Adrenal gland (tissue), 12 donors: ENCODE results near the gene IL13RA1. TPM values are rescaled to one million over a fixed set of nuclear protein-coding genes. Genes with fewer than 3 reads are reported as not detected.

Experiments
- DNase-seq, 7 donors: peaks; one replicate each; pipeline ENCODE4 v3.0.0-alpha.2; 2019 to 2020
- H3K27ac ChIP-seq, 5 donors: fragments of 200-600 bp; sonication (generic) in 4 of 5; 1 replicate in 3 of 5; 2 replicates in 2 of 5; pipeline versions ENCODE4 v1.5.1 to v1.8.0; 2016 to 2020; ENCODE audit warnings: mild to moderate bottlenecking in 1 of 5
- H3K27me3 ChIP-seq: fragments of 200-600 bp; 2 replicates; pipeline ENCODE4 v1.8.0; 2021
- H3K36me3 ChIP-seq, 2 donors: fragments of 200-600 bp; replicated peaks in 1 of 2; 1 replicate in 1 of 2; 2 replicates in 1 of 2; pipeline versions ENCODE4 v1.5.1 to v1.8.0; 2018 to 2022
- H3K4me1 ChIP-seq, 2 donors: fragments of 200-600 bp; replicated peaks in 1 of 2; 1 replicate in 1 of 2; 2 replicates in 1 of 2; pipeline versions ENCODE4 v1.5.1 to v1.8.0; 2018 to 2021
- H3K4me3 ChIP-seq, 4 donors: fragments of 200-600 bp; sonication (generic) in 3 of 4; one replicate each; pipeline ENCODE4 v1.5.1; 2016 to 2018
- H3K9me3 ChIP-seq, 3 donors: fragments of 200-600 bp; sonication (generic) in 1 of 3; replicated peaks in 1 of 3; 1 replicate in 2 of 3; 2 replicates in 1 of 3; pipeline versions ENCODE4 v1.5.1 to v1.8.0; 2016 to 2021
- POLR2A ChIP-seq, 2 donors: fragments of 450-650 bp; IDR thresholded peaks; one replicate each; pipeline ENCODE4 v1.6.1; 2017; ENCODE audit warnings: antibody characterized with exemption in 2 of 2, mild to moderate bottlenecking in 2 of 2, moderate library complexity in 1 of 2
- WGBS, 4 donors: extraction: QIAGEN DNeasy Blood & Tissue Kit in 2 of 4; methylation state at CpG; one replicate each; pipeline versions ENCODE4 v1.1.5 to v1.1.7; 2013 to 2017; 5-methylcytosine and 5-hydroxymethylcytosine counted together
- intact Hi-C, 2 donors: fragments of 100-400 bp; cut with DNase I; formaldehyde crosslinking; loops; one replicate each; pipeline versions ENCODE4 v1.14.1 to v1.15.0; 2022 to 2023
- polyA plus RNA-seq, 3 donors: library from polyadenylated mRNA; stranded (reverse); fragments of 200-250 nt in 2 of 3; fragments of 350-450 nt in 1 of 3; fragmentation: Illumina TruSeq in 1 of 3; extraction: RNeasy Lipid Tissue Mini Kit (QIAGEN cat#74804) in 1 of 3; gene quantifications; one replicate each; pipeline ENCODE4 v1.2.3, GENCODE V29; 2013 to 2014
- total RNA-seq, 9 donors: library from RNA; depleted of rRNA in 4 of 9; stranded (reverse); fragments of >200 nt in 4 of 9; fragments of 120-200 nt in 1 of 9; fragmentation: NEBNext Ultra II Directional in 1 of 9; extraction: Animal tissue kit (Norgen Biotek cat#: 25700) in 1 of 9; gene quantifications; one replicate each; pipeline versions ENCODE4 v1.1.0 to v1.2.4, GENCODE V29; 2013 to 2023
- TF ChIP-seq, protein P1 (sequence below), 6 experiments: fragments of 450-650 bp in 4 of 6; fragments of 200-600 bp in 2 of 6; sonication (generic) in 1 of 6; IDR thresholded peaks; 1 replicate in 5 of 6; 2 replicates in 1 of 6; pipeline versions ENCODE4 v1.5.1 to v1.8.0; 2016 to 2021; ENCODE audit warnings: antibody characterized with exemption in 6 of 6, mild to moderate bottlenecking in 2 of 6, moderate library complexity in 1 of 6
- donor health status: healthy with polysubstance abuse.
- donor health status: Bipolar disorder and iron deficiency.
- donor health status: DM: yes; HTN: yes; CAD: no.
- donor health status: DM: no; HTN: no; CAD: no.
- donor health status: DM: no; HTN: no; CAD: no.
- donor health status: DM: yes; HTN: yes; CAD: no.

IL13RA1 gene
- total and polyA plus RNA-seq, 12 donors, result 19.0 to 93.6 (median 51.0) TPM

DNA sequence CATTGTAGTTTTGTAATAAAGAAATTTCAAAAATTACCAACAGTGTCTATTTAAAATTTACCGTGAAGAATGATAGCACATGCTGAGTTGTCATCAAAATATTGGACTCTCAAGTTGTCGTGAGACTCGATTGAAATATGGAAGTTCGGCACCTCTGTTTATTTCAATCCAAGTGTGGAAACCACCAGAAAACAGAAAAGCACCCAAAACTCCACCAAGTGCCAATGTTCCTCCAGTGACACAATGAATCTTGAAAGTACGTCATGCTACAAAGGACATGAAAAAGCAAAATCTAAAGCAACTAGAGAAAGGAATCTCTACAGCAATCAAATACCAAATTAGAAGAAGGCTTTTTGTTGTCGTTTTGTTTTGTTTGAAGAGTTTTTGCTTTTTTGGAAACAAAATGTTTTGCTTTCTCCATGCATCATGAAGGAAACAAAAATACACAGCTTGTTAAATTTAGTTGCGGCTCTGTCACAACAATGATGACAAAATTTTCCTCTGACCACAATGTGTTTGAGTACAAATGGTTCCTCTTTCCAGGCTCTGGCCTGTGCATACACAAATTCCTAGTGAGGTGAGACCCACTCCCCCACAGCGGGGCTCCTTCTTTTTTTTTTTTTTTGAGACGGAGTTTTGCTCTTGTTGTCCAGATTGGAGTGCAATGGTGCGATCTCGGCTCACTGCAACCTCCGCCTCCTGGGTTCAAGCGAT, 9.6 kb upstream of the IL13RA1 start:
- H3K27ac ChIP-seq, result peak overlapping the region in 1 of 5 donors; percentile 80
- TF ChIP-seq, protein P1, sequence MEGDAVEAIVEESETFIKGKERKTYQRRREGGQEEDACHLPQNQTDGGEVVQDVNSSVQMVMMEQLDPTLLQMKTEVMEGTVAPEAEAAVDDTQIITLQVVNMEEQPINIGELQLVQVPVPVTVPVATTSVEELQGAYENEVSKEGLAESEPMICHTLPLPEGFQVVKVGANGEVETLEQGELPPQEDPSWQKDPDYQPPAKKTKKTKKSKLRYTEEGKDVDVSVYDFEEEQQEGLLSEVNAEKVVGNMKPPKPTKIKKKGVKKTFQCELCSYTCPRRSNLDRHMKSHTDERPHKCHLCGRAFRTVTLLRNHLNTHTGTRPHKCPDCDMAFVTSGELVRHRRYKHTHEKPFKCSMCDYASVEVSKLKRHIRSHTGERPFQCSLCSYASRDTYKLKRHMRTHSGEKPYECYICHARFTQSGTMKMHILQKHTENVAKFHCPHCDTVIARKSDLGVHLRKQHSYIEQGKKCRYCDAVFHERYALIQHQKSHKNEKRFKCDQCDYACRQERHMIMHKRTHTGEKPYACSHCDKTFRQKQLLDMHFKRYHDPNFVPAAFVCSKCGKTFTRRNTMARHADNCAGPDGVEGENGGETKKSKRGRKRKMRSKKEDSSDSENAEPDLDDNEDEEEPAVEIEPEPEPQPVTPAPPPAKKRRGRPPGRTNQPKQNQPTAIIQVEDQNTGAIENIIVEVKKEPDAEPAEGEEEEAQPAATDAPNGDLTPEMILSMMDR (IDR thresholded peaks at IDR 0.05), result no peak
- TF ChIP-seq POLR2A (IDR thresholded peaks at IDR 0.05), result no peak
- peak in 1 of 7 donors; percentile 7 for DNase-seq

GRCh38 chrX:118718737-118719136, 8.7 kb upstream of the IL13RA1 start:
- peak in 1 of 7 donors; percentile 3 for DNase-seq
- peak overlapping the region in 2 of 5 donors; percentile 44 to 80 for H3K27ac ChIP-seq
- no peaks in the 10 kb centered on the region for H3K9me3 ChIP-seq
- no peak for TF ChIP-seq POLR2A (IDR thresholded peaks at IDR 0.05)
- TF ChIP-seq, protein P1 (IDR thresholded peaks at IDR 0.05), result no peak
- no peak overlapping the region for H3K4me3 ChIP-seq
- H3K4me1 ChIP-seq, result no peaks in the 10 kb centered on the region
- 60 to 71% (median 64%) methylated on average over 2 of the region's 2 CpGs for WGBS, 4 donors
- no peaks in the 10 kb centered on the region for H3K27me3 ChIP-seq
- intact Hi-C loops, result no loop called here
- H3K36me3 ChIP-seq, result no peaks in the 10 kb centered on the region

More for the DNA sequence above, 9.6 kb upstream of the IL13RA1 start:
- H3K4me3 ChIP-seq, result no peak overlapping the region
- no peaks in the 10 kb centered on the region for H3K9me3 ChIP-seq
- no peaks in the 10 kb centered on the region for H3K27me3 ChIP-seq
- WGBS, 4 donors, result 72 to 86% (median 81%) methylated on average over 13 of the region's 13 CpGs
- H3K4me1 ChIP-seq, result no peaks in the 10 kb centered on the region
- H3K36me3 ChIP-seq, result no peaks in the 10 kb centered on the region
- intact Hi-C loops, result no loop called here

DNA sequence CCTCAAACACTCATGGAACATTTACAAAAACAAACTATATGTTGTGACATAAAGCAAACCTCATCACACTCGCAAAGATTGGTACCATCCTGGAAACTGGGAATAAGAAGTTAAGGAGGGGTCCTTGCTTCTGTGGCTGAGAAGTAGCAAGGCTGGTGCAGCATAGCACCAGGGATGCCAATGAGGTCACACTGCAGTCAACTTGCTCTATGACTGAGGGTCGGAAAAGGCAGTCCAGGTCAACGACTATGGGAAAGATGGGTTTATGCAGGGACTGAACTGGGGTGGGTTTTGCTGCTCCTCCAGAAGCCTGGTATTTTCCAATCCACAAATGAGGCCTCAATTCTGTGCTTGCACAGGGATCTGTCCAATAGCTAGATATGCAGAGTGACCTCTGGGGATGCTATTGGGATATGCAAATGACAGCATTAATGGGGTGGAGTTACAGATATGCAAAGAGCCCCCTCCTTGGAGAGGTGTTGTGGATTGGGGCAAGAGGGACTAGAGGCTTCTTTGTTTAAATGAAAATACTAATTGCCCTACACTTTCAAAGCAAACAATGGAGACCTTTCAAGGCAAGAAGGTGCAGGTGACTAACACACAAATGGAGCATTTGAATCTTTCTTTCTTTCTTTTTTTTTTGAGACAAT, 7.2 kb upstream of the IL13RA1 start:
- H3K36me3 ChIP-seq, result no peaks in the 10 kb centered on the region
- H3K4me1 ChIP-seq, result peaks cover 0 to 7% of the 10 kb centered on the region in 2 donors
- intact Hi-C loops, result no loop called here
- WGBS, 4 donors, result 76 to 94% (median 82%) methylated on average over 3 of the region's 3 CpGs
- no peak for TF ChIP-seq POLR2A (IDR thresholded peaks at IDR 0.05)
- TF ChIP-seq, protein P1 (IDR thresholded peaks at IDR 0.05), result no peak
- DNase-seq, result no peak
- no peak overlapping the region for H3K4me3 ChIP-seq
- H3K27ac ChIP-seq, result no peak overlapping the region
- H3K27me3 ChIP-seq, result no peaks in the 10 kb centered on the region
- H3K9me3 ChIP-seq, result no peaks in the 10 kb centered on the region

GRCh38 chrX:118723376-118723775, 4.0 kb upstream of the IL13RA1 start:
- TF ChIP-seq, protein P1 (IDR thresholded peaks at IDR 0.05), result no peak
- no peak for TF ChIP-seq POLR2A (IDR thresholded peaks at IDR 0.05)
- Histone ChIP-seq H3K9me3 (no peaks in the 10 kb centered on the region), H3K4me1 (peaks cover 0 to 24% of the 10 kb centered on the region in 2 donors), H3K36me3 (no peaks in the 10 kb centered on the region), H3K27ac (no peak overlapping the region), H3K27me3 (no peaks in the 10 kb centered on the region), H3K4me3 (no peak overlapping the region)
- 70 to 88% (median 76%) methylated on average over 3 of the region's 3 CpGs for WGBS, 4 donors
- intact Hi-C loops, result no loop called here
- DNase-seq, result no peak
